Caco-2 (cell line): ENCODE measurements around the gene UNKL. TPM values are rescaled to one million over a fixed set of nuclear protein-coding genes. Genes with fewer than 3 reads are reported as not detected.

Experiments
- BruUV-seq: library from RNA; stranded (reverse); fragments of 400-500 nt; replicated peaks from 2 replicates; lab custom pipeline; 2021; lab: Mats Ljungman, UMichigan
- CTCF ChIA-PET: fragments of 300-600 bp; sonication (Branson Sonifier 250); formaldehyde crosslinking; loops from one replicate; lab custom pipeline; 2022; ENCODE audit warnings: antibody characterized with exemption; lab: Charles Lee
- POLR2A ChIA-PET: fragments of 300-600 bp; sonication (Branson Sonifier 250); formaldehyde crosslinking; loops from one replicate; lab custom pipeline; 2022; ENCODE audit warnings: antibody characterized with exemption; lab: Charles Lee
- DNase-seq, 2 experiments: peaks; one replicate each; pipeline versions ENCODE4 v3.0.0 to v3.0.0-alpha.2; 2020 to 2022
- H3K27me3 ChIP-seq: replicated peaks from 2 replicates; pipeline ENCODE4 v1.6.0; 2011; ENCODE audit warnings: low read length; ENCODE audit not compliant: control insufficient read depth, insufficient read depth
- H3K36me3 ChIP-seq: 2 replicates; pipeline ENCODE4 v1.5.1; 2011; ENCODE audit warnings: low read length; ENCODE audit not compliant: control insufficient read depth, insufficient read depth
- H3K4me1 ChIP-seq: fragments of 250-450 bp; sonication (Bioruptor Pico); 2 replicates; pipeline ENCODE4 v1.5.1; 2020; ENCODE audit warnings: mild to moderate bottlenecking
- H3K4me3 ChIP-seq: 2 replicates; pipeline ENCODE4 v1.5.1; 2011; ENCODE audit warnings: low read depth, mild to moderate bottlenecking, control low read depth, low read length
- H3K9me3 ChIP-seq: fragments of 250-450 bp; sonication (Bioruptor Pico); 2 replicates; pipeline ENCODE4 v1.5.1; 2020; ENCODE audit warnings: mild to moderate bottlenecking, moderate library complexity
- H3K27ac Mint-ChIP-seq: one replicate; pipeline ENCODE4 v1.8.0; 2022; ENCODE audit warnings: mixed read lengths; ENCODE audit not compliant: unreplicated experiment
- H3K27me3 Mint-ChIP-seq: one replicate; pipeline ENCODE4 v1.8.0; 2022; ENCODE audit warnings: mixed read lengths; ENCODE audit not compliant: insufficient read depth, unreplicated experiment
- H3K36me3 Mint-ChIP-seq: one replicate; pipeline ENCODE4 v1.8.0; 2022; ENCODE audit warnings: mild to moderate bottlenecking, mixed read lengths; ENCODE audit not compliant: insufficient read depth, unreplicated experiment
- H3K4me1 Mint-ChIP-seq: one replicate; pipeline ENCODE4 v1.8.0; 2022; ENCODE audit warnings: low read depth, mixed read lengths; ENCODE audit not compliant: unreplicated experiment
- H3K4me3 Mint-ChIP-seq: one replicate; pipeline ENCODE4 v1.8.0; 2022; ENCODE audit warnings: mild to moderate bottlenecking, moderate library complexity, mixed read lengths; ENCODE audit not compliant: unreplicated experiment
- H3K9me3 Mint-ChIP-seq: one replicate; pipeline ENCODE4 v1.8.0; 2022; ENCODE audit warnings: mixed read lengths; ENCODE audit not compliant: unreplicated experiment
- CTCF ChIP-seq, 2 experiments: fragments of 200-600 bp in 1 of 2; IDR thresholded peaks; 1 replicate in 1 of 2; 2 replicates in 1 of 2; pipeline versions ENCODE4 v1.5.1 to v1.8.0; 2011 to 2022; ENCODE audit warnings: antibody characterized with exemption in 1 of 2, control low read depth in 1 of 2, inconsistent platforms in 1 of 2, low read depth in 1 of 2, low read length in 1 of 2, mild to moderate bottlenecking in 1 of 2, moderate library complexity in 1 of 2; ENCODE audit not compliant: insufficient read depth in 1 of 2, severe bottlenecking in 1 of 2, unreplicated experiment in 1 of 2
- intact Hi-C: fragments of 100-400 bp; cut with micrococcal nuclease; formaldehyde crosslinking; loops from one replicate; pipeline ENCODE4 v1.10.0; 2022; ENCODE audit not compliant: unreplicated experiment
- total RNA-seq: library from RNA; stranded (reverse); gene quantifications from 2 replicates; pipeline ENCODE4 v1.2.3, GENCODE V29; 2022

Gene UNKL
- total RNA-seq, 1 experiment from 2014 or later: 31.2 TPM

GRCh38 chr16:1426734-1427471 is 12.4 kb upstream of the UNKL start:
- intact Hi-C loops: loop anchor here (10.0 kb wide), 1 partner anchor 48 kb away; the partner anchor contains the start of gene CLCN7
- Mint-ChIP-seq H3K27me3 (no peaks in the 10 kb centered on the region), H3K4me1 (no peaks in the 10 kb centered on the region), H3K36me3 (peaks cover 6% of the 10 kb centered on the region), H3K4me3 (no peak overlapping the region), H3K27ac (no peak overlapping the region), H3K9me3 (no peaks in the 10 kb centered on the region)
- no peak for DNase-seq
- H3K36me3 ChIP-seq: no peaks in the 10 kb centered on the region
- H3K27me3 ChIP-seq: no peaks in the 10 kb centered on the region
- no TSS peak for BruUV-seq
- H3K9me3 ChIP-seq: peaks cover 9% of the 10 kb centered on the region
- POLR2A ChIA-PET: no interaction called here
- H3K4me3 ChIP-seq: no peak overlapping the region
- CTCF ChIA-PET: no interaction called here
- H3K4me1 ChIP-seq: peaks cover 18% of the 10 kb centered on the region
- TF ChIP-seq CTCF (IDR thresholded peaks at IDR 0.05; ENCODE audit: insufficient read depth in 1 of 2, low read depth in 1 of 2, low read length in 1 of 2, severe bottlenecking in 1 of 2, unreplicated experiment in 1 of 2): no peak

- Mint-ChIP-seq H3K4me3 (no peak overlapping the region), H3K27me3 (no peaks in the 10 kb centered on the region), H3K9me3 (no peaks in the 10 kb centered on the region), H3K4me1 (no peaks in the 10 kb centered on the region), H3K27ac (no peak overlapping the region), H3K36me3 (peaks cover 12% of the 10 kb centered on the region)
- Histone ChIP-seq H3K27me3 (no peaks in the 10 kb centered on the region), H3K4me1 (peaks cover 13% of the 10 kb centered on the region), H3K36me3 (no peaks in the 10 kb centered on the region), H3K4me3 (no peak overlapping the region), H3K9me3 (peaks cover 9% of the 10 kb centered on the region)
- no peak for TF ChIP-seq CTCF (IDR thresholded peaks at IDR 0.05; ENCODE audit: insufficient read depth in 1 of 2, low read depth in 1 of 2, low read length in 1 of 2, severe bottlenecking in 1 of 2, unreplicated experiment in 1 of 2)
- POLR2A ChIA-PET: no interaction called here
- no peak for DNase-seq
- BruUV-seq: no TSS peak
- intact Hi-C loops: loop anchor here (10.0 kb wide), 1 partner anchor 49 kb away; the partner anchor contains the start of gene CLCN7
- CTCF ChIA-PET: no interaction called here
Measured at GRCh38 chr16:1425616-1426370, 11.3 kb upstream of the UNKL start.

GRCh38 chr16:1424028-1424427 is 9.5 kb upstream of the UNKL start:
- Mint-ChIP-seq H3K27ac (no peak overlapping the region), H3K4me3 (no peak overlapping the region), H3K27me3 (no peaks in the 10 kb centered on the region), H3K4me1 (no peaks in the 10 kb centered on the region), H3K36me3 (peaks cover 22% of the 10 kb centered on the region), H3K9me3 (no peaks in the 10 kb centered on the region)
- DNase-seq: no peak
- Histone ChIP-seq H3K27me3 (no peaks in the 10 kb centered on the region), H3K4me3 (no peak overlapping the region), H3K9me3 (peaks cover 9% of the 10 kb centered on the region), H3K4me1 (no peaks in the 10 kb centered on the region), H3K36me3 (no peaks in the 10 kb centered on the region)
- no TSS peak for BruUV-seq
- ChIA-PET POLR2A (interaction anchor here (0.6 kb wide), 1 partner anchor 219 kb away, joined by 3 read pairs; no protein-coding TSS in a partner anchor), CTCF (no interaction called here)
- TF ChIP-seq CTCF (IDR thresholded peaks at IDR 0.05; ENCODE audit: insufficient read depth in 1 of 2, low read depth in 1 of 2, low read length in 1 of 2, severe bottlenecking in 1 of 2, unreplicated experiment in 1 of 2): no peak
- intact Hi-C loops: loop anchor here (10.0 kb wide), 1 partner anchor 51 kb away; the partner anchor contains the start of gene CLCN7
